ENCODE measurements around the gene KIF12. TPM values are rescaled to one million over a fixed set of nuclear protein-coding genes. Genes with fewer than 3 reads are reported as not detected.

Gene KIF12
- total RNA-seq, 4 donors from 2014 or later = 1.5 to 5.4 (median 2.7) TPM

GRCh38 chr9:114140401-114140800, 41.3 kb upstream of the KIF12 start:
- no peaks in the 10 kb centered on the region for H3K27me3 ChIP-seq
- H3K4me1 ChIP-seq = peaks cover 0 to 9% of the 10 kb centered on the region in 2 donors
- no peak for TF ChIP-seq CTCF (IDR thresholded peaks at IDR 0.05)
- TF ChIP-seq POLR2A (IDR thresholded peaks at IDR 0.05) = no peak
- no peaks in the 10 kb centered on the region for H3K9me3 ChIP-seq
- no peaks in the 10 kb centered on the region for H3K36me3 ChIP-seq
- intact Hi-C loops (cut with DNase I; ENCODE audit: low total_unique reads) = no loop called here
- DNase-seq = no peak
- no peak overlapping the region for H3K4me3 ChIP-seq
- H3K27ac ChIP-seq = peak overlapping the region; percentile 17 to 20

- Histone ChIP-seq H3K27ac (no peak overlapping the region), H3K4me1 (peaks cover 0 to 9% of the 10 kb centered on the region in 2 donors), H3K36me3 (no peaks in the 10 kb centered on the region), H3K27me3 (no peaks in the 10 kb centered on the region), H3K9me3 (no peaks in the 10 kb centered on the region), H3K4me3 (no peak overlapping the region)
- intact Hi-C loops (cut with DNase I; ENCODE audit: low total_unique reads) = no loop called here
- TF ChIP-seq POLR2A (IDR thresholded peaks at IDR 0.05) = no peak
- no peak for TF ChIP-seq CTCF (IDR thresholded peaks at IDR 0.05)
- no peak for DNase-seq
Measured at GRCh38 chr9:114139071-114139470, 40.0 kb upstream of the KIF12 start.

GRCh38 chr9:114138552-114138971, 39.5 kb upstream of the KIF12 start:
- Histone ChIP-seq H3K9me3 (no peaks in the 10 kb centered on the region), H3K27ac (no peak overlapping the region), H3K27me3 (no peaks in the 10 kb centered on the region), H3K4me3 (no peak overlapping the region), H3K36me3 (no peaks in the 10 kb centered on the region), H3K4me1 (peaks cover 0 to 9% of the 10 kb centered on the region in 2 donors)
- TF ChIP-seq POLR2A (IDR thresholded peaks at IDR 0.05) (no peak), CTCF (IDR thresholded peaks at IDR 0.05) (no peak)
- intact Hi-C loops (cut with DNase I; ENCODE audit: low total_unique reads) = no loop called here
- peak; percentile 54 to 74 for DNase-seq

GRCh38 chr9:114137831-114138230, 38.7 kb upstream of the KIF12 start:
- Histone ChIP-seq H3K27me3 (no peaks in the 10 kb centered on the region), H3K9me3 (no peaks in the 10 kb centered on the region), H3K4me3 (no peak overlapping the region), H3K36me3 (no peaks in the 10 kb centered on the region), H3K27ac (no peak overlapping the region), H3K4me1 (peaks cover 0 to 9% of the 10 kb centered on the region in 2 donors)
- intact Hi-C loops (cut with DNase I; ENCODE audit: low total_unique reads) = no loop called here
- no peak for TF ChIP-seq CTCF (IDR thresholded peaks at IDR 0.05)
- no peak for TF ChIP-seq POLR2A (IDR thresholded peaks at IDR 0.05)
- no peak for DNase-seq

- TF ChIP-seq CTCF (IDR thresholded peaks at IDR 0.05) (no peak), POLR2A (IDR thresholded peaks at IDR 0.05) (no peak)
- no peak overlapping the region for H3K4me3 ChIP-seq
- DNase-seq = no peak
- no peaks in the 10 kb centered on the region for H3K36me3 ChIP-seq
- no peaks in the 10 kb centered on the region for H3K9me3 ChIP-seq
- H3K4me1 ChIP-seq = peaks cover 0 to under 1% of the 10 kb centered on the region in 2 donors
- H3K27ac ChIP-seq = no peak overlapping the region
- intact Hi-C loops (cut with DNase I; ENCODE audit: low total_unique reads) = no loop called here
- H3K27me3 ChIP-seq = no peaks in the 10 kb centered on the region
Measured at GRCh38 chr9:114134827-114135396, 35.8 kb upstream of the KIF12 start.
